ENCODE measurements around the gene SNF8.
A peak's percentile ranks its signal among the peaks of the same experiment; 100 is the strongest.

Gene SNF8

GRCh38 chr17:48903401-48903800 is 41.2 kb downstream of the SNF8 start:
- no peak overlapping the region for H3K4me3 ChIP-seq (ENCODE audit: low read depth, low read length)
- no peak for TF ChIP-seq CTCF (IDR thresholded peaks at IDR 0.05; ENCODE audit: low read depth, low read length)

- no peak for TF ChIP-seq CTCF (IDR thresholded peaks at IDR 0.05; ENCODE audit: low read depth, low read length)
- no peak overlapping the region for H3K4me3 ChIP-seq (ENCODE audit: low read depth, low read length)
These were observed 43.4 kb downstream of the SNF8 start for GRCh38 chr17:48901241-48901640.

GRCh38 chr17:48894886-48895285 is 49.8 kb downstream of the SNF8 start:
- no peak overlapping the region for H3K4me3 ChIP-seq (ENCODE audit: low read depth, low read length)
- no peak for TF ChIP-seq CTCF (IDR thresholded peaks at IDR 0.05; ENCODE audit: low read depth, low read length)

- H3K4me3 ChIP-seq (ENCODE audit: low read depth, low read length): peak overlapping the region; percentile 97
- no peak for TF ChIP-seq CTCF (IDR thresholded peaks at IDR 0.05; ENCODE audit: low read depth, low read length)
These were observed 50.8 kb downstream of the SNF8 start for GRCh38 chr17:48893646-48894508.

DNA sequence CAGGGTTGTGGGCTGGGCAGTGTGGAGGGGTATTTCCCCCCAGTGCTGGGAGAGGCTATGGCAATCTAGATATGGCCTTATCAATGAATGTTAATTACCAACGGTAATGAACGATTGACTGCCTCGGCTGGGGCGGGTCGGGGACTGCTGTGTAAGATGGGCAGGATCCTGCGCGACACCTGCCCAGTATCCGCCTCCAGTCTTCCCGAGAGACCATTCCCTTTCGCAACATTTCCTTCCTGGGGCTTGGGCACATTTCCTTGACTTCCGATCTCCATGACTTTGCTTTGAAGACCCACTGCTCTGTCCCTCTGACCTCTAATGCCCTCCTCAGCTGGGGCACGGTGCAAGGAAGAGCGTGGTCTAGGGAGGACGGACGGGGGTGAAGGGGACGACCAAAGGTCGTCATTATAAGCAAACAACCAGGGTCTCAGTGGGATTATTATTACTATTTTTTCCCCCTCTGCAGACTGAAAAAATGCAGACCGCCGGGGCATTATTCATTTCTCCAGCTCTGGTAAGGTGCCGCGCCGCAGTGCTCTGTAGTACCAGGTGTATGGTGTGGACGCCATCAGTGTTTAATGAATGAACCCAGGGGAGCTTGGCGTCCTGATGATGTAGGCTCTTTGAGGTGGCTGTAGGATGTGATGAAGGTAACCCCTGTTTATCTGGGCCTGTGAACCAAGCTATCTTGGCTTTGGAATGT is 51.5 kb downstream of the SNF8 start:
- no peak for TF ChIP-seq CTCF (IDR thresholded peaks at IDR 0.05; ENCODE audit: low read depth, low read length)
- peak overlapping the region; percentile 97 for H3K4me3 ChIP-seq (ENCODE audit: low read depth, low read length)

DNA sequence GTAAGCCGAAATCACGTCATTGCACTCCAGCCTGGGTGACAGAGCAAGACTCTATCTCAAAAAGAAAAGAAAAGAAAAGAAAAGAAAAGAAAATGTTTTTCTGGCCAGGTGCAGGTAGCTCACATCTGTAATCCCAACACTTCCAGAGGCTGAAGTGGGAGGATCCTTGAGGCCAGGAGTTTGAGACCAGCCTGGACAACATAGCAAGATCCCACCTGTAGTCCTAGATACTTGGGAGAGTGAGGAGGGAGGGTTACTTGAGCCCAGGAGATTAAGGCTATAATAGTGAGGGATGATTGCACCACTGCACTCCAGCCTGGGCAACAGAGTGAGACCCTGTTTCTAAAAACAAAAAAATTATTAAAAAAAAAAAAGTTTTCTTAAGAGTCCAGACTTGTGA is 54.6 kb downstream of the SNF8 start:
- TF ChIP-seq CTCF (IDR thresholded peaks at IDR 0.05; ENCODE audit: low read depth, low read length): no peak

DNA sequence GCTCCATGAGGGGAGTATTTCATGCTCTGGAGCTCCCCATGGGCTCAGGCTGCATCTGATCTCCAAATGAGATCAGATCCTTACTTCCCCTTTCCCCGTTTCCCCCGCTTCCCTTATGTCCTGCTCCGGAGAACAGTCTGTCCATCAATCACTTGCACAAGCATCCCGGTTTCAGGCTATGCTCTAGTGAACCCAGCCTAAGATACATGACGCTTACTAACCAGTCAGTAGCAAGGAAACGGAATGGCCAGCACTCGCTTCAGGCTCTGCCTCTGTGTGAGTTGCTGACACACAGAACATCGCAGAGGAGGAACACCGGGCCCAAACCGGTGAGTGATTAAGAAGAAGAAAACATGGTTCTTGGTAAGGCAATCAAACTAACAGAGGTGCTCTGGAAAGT is 61.5 kb downstream of the SNF8 start:
- no peak overlapping the region for H3K4me3 ChIP-seq (ENCODE audit: low read depth, low read length)
- no peak for TF ChIP-seq CTCF (IDR thresholded peaks at IDR 0.05; ENCODE audit: low read depth, low read length)

More for the DNA sequence above, 54.6 kb downstream of the SNF8 start:
- H3K4me3 ChIP-seq (ENCODE audit: low read depth, low read length): no peak overlapping the region

Measured in WI38 (cell line).